ACHN (cell line): ENCODE measurements around the gene SATB2.

Experiments used
- DNase-seq: peaks from one replicate; pipeline ENCODE4 v3.0.0-alpha.2; 2015
- in situ Hi-C: cut with HindIII; loops from 2 replicates; pipeline ENCODE4 v1.10.0; 2017; ENCODE audit warnings: low sequenced_read_pairs, low pct_ligation_motif_present, low pct_unique_long_range_greater_than_20kb

SATB2 gene

GRCh38 chr2:199366406-199366805 is 91.3 kb downstream of the SATB2 start:
- in situ Hi-C loops = no loop called here

GRCh38 chr2:199364153-199364552 is 93.6 kb downstream of the SATB2 start:
- in situ Hi-C loops = no loop called here
- DNase-seq = no peak

More at GRCh38 chr2:199366406-199366805, 91.3 kb downstream of the SATB2 start:
- DNase-seq = no peak

- in situ Hi-C loops = no loop called here
- DNase-seq = no peak
Observed at GRCh38 chr2:199356412-199356811, 101.3 kb downstream of the SATB2 start.

- no peak for DNase-seq
- in situ Hi-C loops = no loop called here
Observed at GRCh38 chr2:199348871-199349270, 108.9 kb downstream of the SATB2 start.

- in situ Hi-C loops = no loop called here
- no peak for DNase-seq
Observed at GRCh38 chr2:199344012-199344411, 113.7 kb downstream of the SATB2 start.

- DNase-seq = no peak
- in situ Hi-C loops = no loop called here
Observed at GRCh38 chr2:199342334-199342733, 115.4 kb downstream of the SATB2 start.

- no peak for DNase-seq
Observed at GRCh38 chr2:199341123-199341522, 116.6 kb downstream of the SATB2 start.

GRCh38 chr2:199339891-199340605 is 117.7 kb downstream of the SATB2 start:
- in situ Hi-C loops = no loop called here
- no peak for DNase-seq

More at GRCh38 chr2:199341123-199341522, 116.6 kb downstream of the SATB2 start:
- in situ Hi-C loops = no loop called here

- in situ Hi-C loops = no loop called here
- DNase-seq = no peak
Observed at GRCh38 chr2:199336546-199336945, 121.2 kb downstream of the SATB2 start.

GRCh38 chr2:199335502-199335901 is 122.2 kb downstream of the SATB2 start:
- in situ Hi-C loops = no loop called here
- DNase-seq = no peak

GRCh38 chr2:199329466-199329865 is 128.3 kb downstream of the SATB2 start:
- no peak for DNase-seq
- in situ Hi-C loops = no loop called here

- in situ Hi-C loops = no loop called here
- DNase-seq = no peak
Observed at GRCh38 chr2:199329031-199329430, 128.7 kb downstream of the SATB2 start.

- DNase-seq = no peak
- in situ Hi-C loops = no loop called here
Observed at GRCh38 chr2:199325881-199326280, 131.9 kb downstream of the SATB2 start.

GRCh38 chr2:199322151-199322550 is 135.6 kb downstream of the SATB2 start:
- in situ Hi-C loops = no loop called here
- no peak for DNase-seq

- no peak for DNase-seq
- in situ Hi-C loops = no loop called here
Observed at GRCh38 chr2:199317646-199318045, 140.1 kb downstream of the SATB2 start.

- DNase-seq = no peak
- in situ Hi-C loops = no loop called here
Observed at GRCh38 chr2:199316851-199317250, 140.9 kb downstream of the SATB2 start.

GRCh38 chr2:199315299-199316179 is 142.2 kb downstream of the SATB2 start:
- peak; percentile 53 for DNase-seq
- in situ Hi-C loops = no loop called here

- DNase-seq = no peak
- in situ Hi-C loops = no loop called here
Observed at GRCh38 chr2:199312931-199313330, 144.8 kb downstream of the SATB2 start.

GRCh38 chr2:199310771-199311585 is 146.8 kb downstream of the SATB2 start:
- in situ Hi-C loops = no loop called here
- DNase-seq = no peak
